GM19397 (cell line): ENCODE data around the gene CNTNAP2.

ENCODE experiments used
- ATAC-seq: cut with Tn5 transposase; IDR thresholded peaks from one replicate; pipeline ENCODE4 v1.9.1; 2021; ENCODE audit warnings: mild to moderate bottlenecking, moderate library complexity; ENCODE audit not compliant: unreplicated experiment

The CNTNAP2 gene

GRCh38 chr7:147188467-147188866 lies 1071.9 kb downstream of the CNTNAP2 start:
- no peak for ATAC-seq

GRCh38 chr7:147193476-147193875 lies 1076.9 kb downstream of the CNTNAP2 start:
- ATAC-seq, result no peak

- ATAC-seq, result no peak
Measured at GRCh38 chr7:147196481-147196880, 1079.9 kb downstream of the CNTNAP2 start.

DNA sequence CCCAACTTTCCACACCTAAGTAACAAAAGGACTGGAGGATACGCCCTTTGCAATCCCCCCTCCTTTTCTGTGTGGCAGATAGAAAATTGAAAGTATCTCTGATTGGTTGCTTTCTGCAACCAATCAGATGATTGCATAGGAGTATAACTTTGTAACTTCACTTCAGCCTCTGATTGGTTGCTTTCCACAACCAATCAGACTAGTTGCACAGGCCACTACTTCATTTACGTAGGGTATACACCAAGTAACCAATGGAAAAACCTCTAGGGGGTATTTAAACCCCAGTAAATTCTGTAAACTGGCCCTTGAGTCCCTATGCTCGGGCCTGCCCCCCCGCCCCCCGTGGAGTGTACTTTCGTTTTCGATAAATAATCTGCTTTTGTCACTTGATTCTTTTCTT lies 1080.4 kb downstream of the CNTNAP2 start:
- no peak for ATAC-seq

DNA sequence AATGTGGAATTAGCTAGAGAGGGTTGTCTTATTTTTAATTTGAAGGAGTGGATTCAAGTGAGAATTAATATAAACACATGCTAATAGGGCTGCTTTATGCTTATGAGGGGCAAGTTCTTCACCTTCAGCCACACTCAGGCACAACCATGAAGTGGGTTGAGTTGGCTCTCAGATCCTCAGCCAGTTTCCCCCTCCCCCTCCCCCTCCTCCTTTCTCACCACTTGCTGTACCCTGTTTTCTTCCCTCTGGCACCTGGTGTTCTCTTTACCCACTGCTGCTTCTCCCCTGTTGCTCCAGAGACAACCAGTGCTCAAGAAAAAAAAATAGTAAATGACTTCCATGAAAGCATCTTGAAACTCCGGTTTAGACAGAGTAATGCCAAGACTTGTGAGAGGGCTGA lies 1083.3 kb downstream of the CNTNAP2 start:
- no peak for ATAC-seq

DNA sequence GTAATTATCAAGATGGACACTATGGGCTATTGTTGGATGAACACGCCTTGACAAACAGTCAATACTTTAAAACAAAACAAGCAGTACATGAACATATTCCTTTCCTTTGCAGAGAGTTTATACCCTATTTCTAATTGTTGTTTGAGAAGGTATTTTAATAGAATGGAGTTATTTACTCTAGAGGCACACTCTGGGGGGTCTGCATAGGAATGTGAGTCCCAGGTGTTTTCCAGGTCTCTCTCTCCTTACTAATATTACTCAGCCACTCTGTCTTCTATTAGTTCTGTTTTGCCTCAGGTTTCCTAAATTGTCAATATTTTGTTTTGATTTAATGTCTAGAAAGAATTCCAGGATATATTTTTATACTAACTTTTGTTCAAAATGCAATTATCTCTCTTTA lies 1091.4 kb downstream of the CNTNAP2 start:
- ATAC-seq, result no peak

DNA sequence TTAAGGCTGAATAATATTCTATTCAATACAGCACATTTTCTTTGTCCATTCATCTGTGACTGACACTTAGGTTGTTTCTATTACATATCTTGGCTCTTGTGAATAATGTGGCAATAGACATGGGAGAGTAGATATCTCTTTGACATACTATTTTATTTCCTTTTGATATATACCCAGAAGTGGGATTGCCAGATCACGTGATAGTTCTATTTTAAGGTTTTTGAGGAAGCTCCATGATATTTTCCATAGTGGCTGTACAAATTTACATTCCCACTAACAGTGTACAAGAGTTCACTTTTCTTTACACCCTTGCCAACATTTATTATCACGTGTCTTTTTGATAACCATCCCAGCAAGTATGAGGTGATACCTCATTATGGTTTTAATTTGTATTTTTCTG lies 1114.7 kb downstream of the CNTNAP2 start:
- ATAC-seq, result no peak

DNA sequence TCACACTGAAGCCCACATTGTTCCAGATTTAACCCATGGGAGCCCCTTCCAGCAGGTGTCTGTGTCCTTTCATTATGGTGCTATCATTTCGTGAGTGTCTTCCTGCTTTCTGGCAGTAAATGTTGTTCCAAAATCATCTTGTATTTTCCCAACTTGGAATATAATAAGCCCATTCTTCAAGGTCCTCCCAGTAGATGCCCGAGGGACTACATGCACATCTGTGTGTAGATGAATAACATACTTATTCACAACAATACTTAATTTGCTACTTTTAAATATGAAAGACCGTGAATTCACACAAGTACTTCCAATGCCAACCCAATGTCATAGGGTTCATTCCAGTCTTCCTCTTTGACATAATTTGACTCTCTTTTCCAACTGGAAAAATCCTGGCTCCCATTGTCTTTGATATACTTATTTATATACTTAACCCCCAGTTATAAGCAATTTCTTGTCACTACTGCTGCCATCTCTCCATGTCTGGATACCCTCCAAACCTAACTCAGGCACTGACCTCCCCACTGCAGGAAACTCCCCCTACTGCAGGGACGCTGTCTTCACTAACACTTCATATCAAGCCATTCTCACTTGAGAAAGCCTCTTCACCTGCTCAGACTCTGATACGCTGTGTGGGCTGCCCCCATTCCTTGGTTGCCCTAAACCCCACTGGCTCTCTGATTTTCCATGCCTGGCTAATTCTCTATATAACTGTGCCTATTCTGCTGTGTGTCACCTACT lies 1119.2 kb downstream of the CNTNAP2 start:
- no peak for ATAC-seq

- ATAC-seq, result no peak
Measured at GRCh38 chr7:147240468-147240867, 1123.9 kb downstream of the CNTNAP2 start.

- no peak for ATAC-seq
Measured at GRCh38 chr7:147245274-147245673, 1128.7 kb downstream of the CNTNAP2 start.

DNA sequence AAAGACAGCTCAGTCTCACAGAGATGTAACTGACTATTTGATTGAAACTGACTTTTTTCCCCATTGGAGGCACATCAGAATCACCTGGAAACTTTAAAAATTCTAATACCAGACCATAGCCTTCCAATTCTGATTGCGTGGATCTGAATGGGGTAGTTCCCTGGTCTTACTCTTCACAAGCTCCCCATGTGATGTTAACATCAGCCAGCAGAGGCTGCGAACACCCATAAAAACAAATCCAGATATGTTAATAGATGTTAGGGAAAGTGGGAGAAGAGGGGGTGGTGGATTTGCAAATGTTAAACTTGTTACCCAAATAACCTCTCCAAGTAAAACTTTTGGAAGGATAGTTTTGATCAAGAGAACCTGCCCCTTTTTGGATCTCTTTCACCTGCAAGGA lies 1133.4 kb downstream of the CNTNAP2 start:
- ATAC-seq, result no peak

DNA sequence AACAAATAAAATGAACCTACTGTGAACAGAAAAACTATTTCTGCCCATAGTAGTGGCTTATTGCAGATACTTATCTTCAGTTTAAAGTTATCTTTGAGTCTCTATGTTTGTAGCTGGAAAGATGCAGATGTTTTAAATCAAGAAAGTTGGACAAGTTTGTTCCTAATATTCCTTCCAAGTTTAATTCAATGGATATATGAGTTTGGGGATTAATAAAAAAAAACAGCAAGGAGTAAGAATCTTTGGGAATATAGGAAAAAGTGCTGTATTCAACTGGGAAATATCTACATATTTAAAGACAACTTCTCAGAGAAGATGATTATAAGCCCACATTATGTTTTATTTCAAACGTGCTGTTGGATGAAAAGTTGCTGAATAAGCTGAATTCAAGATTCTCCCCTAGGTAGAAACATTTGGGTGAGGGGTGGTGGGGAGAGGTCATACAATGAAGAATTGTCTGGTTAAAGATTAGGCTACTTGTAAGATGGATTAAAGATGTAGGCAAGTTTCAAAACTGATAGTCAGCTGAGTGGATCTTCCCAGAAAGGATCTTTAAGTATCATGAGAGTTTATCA lies 1135.2 kb downstream of the CNTNAP2 start:
- no peak for ATAC-seq

GRCh38 chr7:147261693-147262092 lies 1145.1 kb downstream of the CNTNAP2 start:
- ATAC-seq, result no peak

DNA sequence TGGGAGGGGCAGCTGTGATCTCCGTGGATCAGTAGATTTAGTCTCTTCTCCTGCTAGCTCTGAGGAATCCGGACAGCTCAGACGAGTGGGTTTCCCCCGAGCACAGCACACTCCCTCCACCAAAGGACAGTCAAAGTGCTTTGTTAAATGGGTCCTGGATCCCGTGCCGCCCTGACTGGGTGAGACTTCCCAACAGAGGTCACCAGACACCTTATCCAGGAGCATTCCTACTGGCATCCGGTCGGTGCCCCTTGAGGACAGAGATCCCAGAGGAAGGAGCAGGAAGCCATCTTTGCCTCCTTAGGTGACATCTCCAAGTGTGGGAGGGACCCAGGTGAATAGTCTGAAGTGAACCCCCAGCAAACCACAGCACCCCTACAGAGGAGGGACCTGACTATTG lies 1148.9 kb downstream of the CNTNAP2 start:
- no peak for ATAC-seq

GRCh38 chr7:147276106-147276505 lies 1159.5 kb downstream of the CNTNAP2 start:
- no peak for ATAC-seq

- ATAC-seq, result no peak
Measured at GRCh38 chr7:147276783-147277370, 1160.3 kb downstream of the CNTNAP2 start.

- no peak for ATAC-seq
Measured at GRCh38 chr7:147279514-147279913, 1162.9 kb downstream of the CNTNAP2 start.

- ATAC-seq, result no peak
Measured at GRCh38 chr7:147279964-147280374, 1163.4 kb downstream of the CNTNAP2 start.

DNA sequence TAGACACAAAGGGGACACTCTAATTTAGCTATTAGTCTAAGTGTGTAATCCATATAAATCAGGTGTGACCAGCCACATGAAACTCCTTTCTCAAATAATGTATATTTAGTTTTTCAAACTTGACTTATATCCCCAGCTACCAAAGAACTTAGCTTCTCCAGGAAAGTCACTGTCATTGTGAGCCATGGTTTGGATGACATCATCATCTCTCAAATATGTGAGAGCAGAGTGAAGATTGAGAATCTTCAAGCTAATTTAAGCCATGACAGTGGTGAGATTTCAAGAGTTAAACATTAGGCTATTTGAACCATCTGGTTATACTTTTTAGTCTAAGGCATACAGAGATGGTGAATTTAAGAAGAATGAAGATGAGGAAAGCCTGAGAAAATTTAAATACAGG lies 1165.6 kb downstream of the CNTNAP2 start:
- ATAC-seq, result no peak

DNA sequence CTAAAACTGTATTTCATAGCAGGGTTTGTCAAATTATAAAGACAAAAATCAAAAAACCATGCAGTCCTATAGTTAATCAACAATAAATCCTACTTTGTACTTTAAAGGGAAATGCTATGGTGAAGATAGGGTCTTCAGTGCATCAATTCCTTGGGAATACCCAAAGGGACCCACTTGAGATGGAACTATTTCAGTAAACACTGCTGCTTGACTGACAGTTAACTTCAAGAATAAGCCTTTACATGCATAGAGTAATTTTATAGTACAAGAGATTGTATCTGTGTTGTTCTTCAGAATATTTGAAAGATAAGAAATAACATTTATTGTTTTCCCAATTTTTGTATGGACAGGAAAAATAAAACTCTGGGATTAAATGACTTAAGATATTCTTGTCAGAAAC lies 1179.6 kb downstream of the CNTNAP2 start:
- ATAC-seq, result no peak

DNA sequence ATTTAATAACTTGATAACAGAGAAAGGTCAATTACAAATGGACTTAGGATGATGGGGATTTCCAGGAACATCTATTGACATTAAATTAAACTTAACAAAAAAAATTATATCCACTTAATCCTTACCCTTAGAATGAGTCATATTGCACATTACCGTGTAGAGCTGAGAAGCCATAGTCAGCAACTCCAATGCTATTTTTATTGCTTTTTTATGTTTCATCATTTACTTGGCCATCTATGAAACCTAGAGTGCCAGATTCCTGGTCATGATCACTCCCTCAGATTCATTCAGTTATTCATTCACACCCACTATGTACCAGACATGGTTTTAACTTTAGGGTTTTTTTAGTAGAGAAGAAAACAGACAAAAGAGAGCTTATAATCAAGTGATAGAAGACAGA lies 1180.4 kb downstream of the CNTNAP2 start:
- ATAC-seq, result no peak

- no peak for ATAC-seq
Measured at GRCh38 chr7:147298611-147299043, 1182.0 kb downstream of the CNTNAP2 start.
